ENCODE results near the gene LRRC74B.

DNA sequence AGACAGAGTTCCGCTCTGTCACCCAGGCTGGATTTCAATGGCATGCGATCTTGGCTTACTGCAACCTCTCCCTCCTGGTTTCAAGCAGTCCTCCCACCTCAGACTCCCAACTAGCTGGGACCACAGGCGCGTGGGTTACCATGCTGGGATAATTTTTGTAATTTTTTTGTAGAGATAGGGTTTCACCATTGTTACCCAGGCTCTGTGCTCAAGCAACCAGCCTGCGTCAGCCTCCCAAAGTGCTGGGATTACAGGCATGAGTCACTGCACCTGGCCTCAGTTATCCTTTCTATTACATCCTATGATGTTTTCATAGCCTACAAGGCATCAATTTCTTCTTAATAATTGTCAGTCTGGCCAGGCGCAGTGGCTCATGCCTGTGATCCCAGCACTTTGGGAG, 36.5 kb downstream of the LRRC74B start:
- TF ChIP-seq, protein P1, sequence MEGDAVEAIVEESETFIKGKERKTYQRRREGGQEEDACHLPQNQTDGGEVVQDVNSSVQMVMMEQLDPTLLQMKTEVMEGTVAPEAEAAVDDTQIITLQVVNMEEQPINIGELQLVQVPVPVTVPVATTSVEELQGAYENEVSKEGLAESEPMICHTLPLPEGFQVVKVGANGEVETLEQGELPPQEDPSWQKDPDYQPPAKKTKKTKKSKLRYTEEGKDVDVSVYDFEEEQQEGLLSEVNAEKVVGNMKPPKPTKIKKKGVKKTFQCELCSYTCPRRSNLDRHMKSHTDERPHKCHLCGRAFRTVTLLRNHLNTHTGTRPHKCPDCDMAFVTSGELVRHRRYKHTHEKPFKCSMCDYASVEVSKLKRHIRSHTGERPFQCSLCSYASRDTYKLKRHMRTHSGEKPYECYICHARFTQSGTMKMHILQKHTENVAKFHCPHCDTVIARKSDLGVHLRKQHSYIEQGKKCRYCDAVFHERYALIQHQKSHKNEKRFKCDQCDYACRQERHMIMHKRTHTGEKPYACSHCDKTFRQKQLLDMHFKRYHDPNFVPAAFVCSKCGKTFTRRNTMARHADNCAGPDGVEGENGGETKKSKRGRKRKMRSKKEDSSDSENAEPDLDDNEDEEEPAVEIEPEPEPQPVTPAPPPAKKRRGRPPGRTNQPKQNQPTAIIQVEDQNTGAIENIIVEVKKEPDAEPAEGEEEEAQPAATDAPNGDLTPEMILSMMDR (conservative IDR thresholded peaks at IDR 0.05 in 1 of 2, IDR thresholded peaks at IDR 0.05 in 1 of 2; ENCODE audit: low read depth in 1 of 2, low read length in 2 of 2) = no peak
- TF ChIP-seq EZH2 (IDR thresholded peaks at IDR 0.05; ENCODE audit: low read length, missing control alignments) = no peak

Measured in fibroblast of lung (primary cell).